ENCODE results near the gene RASSF4.

DNA sequence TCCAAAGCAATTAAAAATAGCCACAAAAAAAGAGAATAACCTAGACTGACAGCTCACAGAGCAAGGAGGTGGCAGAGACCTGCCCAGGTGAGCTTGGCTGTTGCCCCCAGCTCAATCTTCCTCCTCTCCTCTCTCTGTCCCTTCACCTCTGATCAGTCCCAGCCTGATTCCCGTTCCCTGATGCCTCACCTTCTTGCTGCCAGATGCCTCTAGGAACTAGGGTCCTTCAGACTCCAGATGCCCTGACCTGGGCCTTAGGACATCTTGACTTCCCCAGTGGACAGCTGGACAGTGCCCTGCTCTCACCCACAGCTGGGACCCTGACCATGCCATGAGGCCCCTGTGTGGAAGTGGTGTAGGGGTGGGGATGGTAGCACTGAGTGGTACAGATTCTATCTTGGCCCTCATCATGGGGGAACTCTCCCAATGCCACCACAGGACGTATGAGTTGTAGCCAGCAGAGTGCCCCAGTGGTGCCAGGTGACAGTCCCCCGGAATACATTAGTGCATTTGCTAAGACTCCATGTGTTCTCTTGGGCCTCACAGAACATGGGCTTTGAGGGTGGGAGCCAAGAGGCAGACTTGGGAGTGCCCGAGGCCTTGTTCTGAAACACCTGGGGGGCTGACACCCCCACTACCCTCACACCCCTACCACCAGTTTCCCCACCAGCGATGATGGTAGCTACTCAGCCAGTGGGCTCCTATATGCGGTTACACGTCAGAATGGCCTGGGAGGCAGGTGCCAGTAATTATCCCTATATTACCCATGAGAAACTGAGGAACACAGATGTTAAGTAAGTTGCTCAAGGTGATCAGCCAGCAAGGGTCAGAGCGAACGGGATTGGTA is 17.0 kb downstream of the RASSF4 start:
- TF ChIP-seq CTCF (IDR thresholded peaks at IDR 0.05) (no peak), POLR2AphosphoS5 (IDR thresholded peaks at IDR 0.05; ENCODE audit: insufficient read depth in 1 of 2, low read depth in 1 of 2) (peak in 1 of 2 donors; percentile 10), POLR2A (IDR thresholded peaks at IDR 0.05) (no peak)
